Dermis blood vessel endothelial cell (primary cell): ENCODE measurements around the gene UBR3. TPM values are rescaled to one million over a fixed set of nuclear protein-coding genes. Genes with fewer than 3 reads are reported as not detected.
A peak's percentile ranks its signal among the peaks of the same experiment; 100 is the strongest.
"Not testable (repeated sequence)": the region's sequence is repeated elsewhere in the genome, so short reads cannot be mapped to it uniquely, and the experiment has no call there.

Source experiments
- DNase-seq: peaks from one replicate; pipeline ENCODE4 v3.0.0; 2010
- total RNA-seq: library from RNA; depleted of rRNA; stranded (reverse); fragments of >200 nt; gene quantifications from 2 replicates; pipeline ENCODE4 v1.2.3, GENCODE V29; 2014

Gene UBR3
- total RNA-seq, 1 donor from 2014 or later, result 60.6 TPM

- DNase-seq, result no peak
Observed at GRCh38 chr2:170070778-170071177, 243.5 kb downstream of the UBR3 start.

DNA sequence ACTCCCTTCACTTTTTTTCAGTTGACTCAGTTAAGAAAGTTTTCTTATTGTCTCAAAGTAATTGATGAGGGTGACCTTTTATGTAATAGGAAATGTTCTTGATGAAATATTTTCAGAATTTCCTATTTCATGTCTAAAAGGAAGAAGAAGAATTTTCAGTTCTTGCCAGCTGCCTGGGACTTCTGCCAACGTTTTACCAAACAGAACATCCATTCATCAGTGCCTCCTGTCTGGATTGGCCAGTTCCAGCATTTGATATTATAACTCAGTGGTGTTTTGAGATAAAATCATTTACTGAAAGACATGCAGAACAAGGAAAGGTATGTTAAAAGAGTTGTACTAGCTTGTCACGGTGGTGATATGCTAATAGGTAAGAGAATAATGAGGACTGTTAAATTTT lies 246.0 kb downstream of the UBR3 start:
- DNase-seq, result peak; percentile 96

DNA sequence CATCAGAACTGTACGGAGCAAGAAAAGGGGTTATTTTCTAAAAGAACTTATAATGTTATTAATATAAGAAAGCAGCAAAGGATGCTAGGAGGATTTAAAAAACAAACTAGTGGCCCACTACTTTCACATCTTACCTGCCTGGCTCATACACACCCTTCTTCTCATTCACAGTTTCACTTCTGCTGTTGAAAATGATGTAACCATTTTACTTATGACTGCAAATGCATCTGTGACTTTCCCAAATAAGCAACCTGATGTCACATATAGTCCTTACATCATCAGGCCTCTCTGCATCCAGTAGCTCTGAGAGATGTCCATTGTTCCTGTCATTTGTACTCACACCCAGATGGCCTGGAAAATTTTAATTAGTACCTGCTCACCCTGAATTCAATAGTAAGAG lies 248.9 kb downstream of the UBR3 start:
- no peak for DNase-seq

DNA sequence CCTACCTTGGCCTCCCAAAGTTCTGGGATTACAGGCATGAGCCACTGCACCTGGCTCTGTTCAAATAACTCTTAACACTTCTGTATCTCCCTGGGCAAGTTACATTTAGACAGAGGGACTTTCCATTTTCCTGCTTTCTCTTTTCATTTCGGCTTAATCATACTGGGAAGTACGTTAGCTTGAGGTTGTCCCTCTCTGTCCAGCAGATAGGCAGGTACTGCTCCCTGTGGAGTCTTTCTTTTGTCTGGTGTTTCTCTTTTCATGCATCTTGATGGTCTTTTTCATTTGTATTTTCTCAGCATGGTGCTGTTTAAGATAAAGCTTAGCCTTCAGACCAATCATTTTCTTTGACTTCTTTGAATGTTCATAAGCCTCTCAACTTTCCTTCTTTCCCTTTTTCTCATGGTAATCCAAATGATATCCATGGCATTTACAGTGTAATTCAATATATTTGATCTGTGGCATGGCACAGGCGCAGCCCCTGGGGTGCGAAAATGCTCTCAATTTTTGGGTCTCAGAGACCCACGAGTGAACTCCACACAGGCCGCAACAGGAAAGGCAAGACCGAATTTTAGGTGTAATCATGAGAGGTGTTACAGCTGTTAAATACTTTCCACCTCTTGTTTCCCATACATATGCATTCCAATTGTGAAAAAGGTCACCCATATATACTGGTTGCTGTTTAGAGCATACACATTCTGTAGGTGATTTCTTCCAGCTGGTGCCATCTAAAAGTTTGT lies 250.7 kb downstream of the UBR3 start:
- no peak for DNase-seq

GRCh38 chr2:170084820-170085491 lies 257.7 kb downstream of the UBR3 start:
- DNase-seq, result no peak

GRCh38 chr2:170086117-170086688 lies 258.9 kb downstream of the UBR3 start:
- DNase-seq, result no peak

GRCh38 chr2:170086751-170087412 lies 259.6 kb downstream of the UBR3 start:
- peak; percentile 55 for DNase-seq

GRCh38 chr2:170087413-170087793 lies 260.1 kb downstream of the UBR3 start:
- DNase-seq, result no peak

- no peak for DNase-seq
Observed at GRCh38 chr2:170088776-170089175, 261.5 kb downstream of the UBR3 start.

- DNase-seq, result peak; percentile 13
Observed at GRCh38 chr2:170090229-170090628, 263.0 kb downstream of the UBR3 start.

- DNase-seq, result no peak
Observed at GRCh38 chr2:170091436-170091835, 264.2 kb downstream of the UBR3 start.

- DNase-seq, result no peak
Observed at GRCh38 chr2:170092436-170093060, 265.3 kb downstream of the UBR3 start.

DNA sequence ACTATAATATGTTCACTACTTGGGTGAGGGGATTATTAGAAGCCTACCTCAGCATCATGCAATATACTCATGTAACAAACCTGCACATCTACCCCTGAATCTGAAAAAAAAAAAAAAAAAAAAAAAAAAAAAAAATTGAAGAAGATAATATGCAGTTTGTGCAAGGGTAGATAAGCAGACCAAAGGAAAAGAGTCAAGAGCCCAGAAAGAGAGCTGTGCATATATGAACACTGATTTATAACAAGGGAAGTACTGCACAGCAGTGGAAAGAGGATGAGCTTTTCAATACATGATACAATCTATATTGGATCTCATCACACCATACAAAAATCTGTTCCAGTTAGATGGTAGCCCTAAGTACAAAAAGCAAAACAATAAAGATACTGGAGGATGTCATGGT lies 268.1 kb downstream of the UBR3 start:
- no peak for DNase-seq

DNA sequence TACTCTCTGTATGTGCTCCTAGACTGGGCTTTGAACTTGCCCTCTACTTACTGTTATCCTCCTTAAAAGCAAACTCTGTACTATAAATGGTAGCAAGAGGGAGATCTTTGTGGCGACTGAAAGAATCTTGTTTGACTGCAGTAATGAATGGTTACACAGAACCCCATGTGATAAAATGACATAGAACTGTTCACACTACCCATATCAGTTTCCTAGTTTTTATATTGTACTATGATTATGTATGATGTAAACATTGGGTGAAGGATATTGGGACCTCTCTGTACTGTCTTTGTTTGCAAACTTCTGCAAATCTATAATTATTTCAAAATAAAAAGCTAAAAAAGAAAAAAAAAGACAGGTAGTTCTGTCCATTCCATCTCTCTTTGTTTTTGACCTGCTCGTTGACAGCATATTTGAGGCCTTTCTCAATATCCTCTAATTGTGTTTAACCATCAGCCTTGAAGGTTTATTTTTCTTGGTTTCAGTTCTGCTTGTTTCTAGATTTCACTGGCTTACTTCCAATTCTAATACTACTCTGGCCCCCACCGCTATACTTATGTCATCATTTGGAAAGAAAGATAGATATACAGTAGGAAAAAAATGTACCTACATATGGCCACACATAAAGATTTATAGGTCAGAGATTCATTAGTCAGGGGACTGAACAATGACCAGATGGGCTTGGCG lies 271.5 kb downstream of the UBR3 start:
- peak; percentile 68 for DNase-seq

DNA sequence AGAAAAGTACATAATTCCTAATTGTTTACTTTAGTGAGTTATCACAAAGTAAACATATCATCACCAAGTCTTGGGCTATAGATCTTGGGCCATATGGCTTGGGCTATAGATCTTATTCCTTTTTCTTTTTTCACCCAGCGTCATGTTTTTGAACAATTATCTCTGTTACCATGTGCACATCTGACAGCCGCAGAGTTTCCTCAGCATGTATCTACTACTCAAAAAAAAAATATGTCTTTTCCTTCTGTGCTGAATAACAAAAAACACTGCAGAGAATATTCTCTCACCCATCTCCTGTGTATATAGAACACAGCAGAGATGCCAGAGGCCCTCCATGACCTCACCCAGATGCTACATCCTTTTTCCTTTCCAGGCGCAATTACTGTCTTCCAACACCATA lies 274.5 kb downstream of the UBR3 start:
- peak; percentile 66 for DNase-seq

GRCh38 chr2:170106102-170106840 lies 279.0 kb downstream of the UBR3 start:
- DNase-seq, result no peak

GRCh38 chr2:170113168-170113894 lies 286.1 kb downstream of the UBR3 start:
- DNase-seq, result no peak

DNA sequence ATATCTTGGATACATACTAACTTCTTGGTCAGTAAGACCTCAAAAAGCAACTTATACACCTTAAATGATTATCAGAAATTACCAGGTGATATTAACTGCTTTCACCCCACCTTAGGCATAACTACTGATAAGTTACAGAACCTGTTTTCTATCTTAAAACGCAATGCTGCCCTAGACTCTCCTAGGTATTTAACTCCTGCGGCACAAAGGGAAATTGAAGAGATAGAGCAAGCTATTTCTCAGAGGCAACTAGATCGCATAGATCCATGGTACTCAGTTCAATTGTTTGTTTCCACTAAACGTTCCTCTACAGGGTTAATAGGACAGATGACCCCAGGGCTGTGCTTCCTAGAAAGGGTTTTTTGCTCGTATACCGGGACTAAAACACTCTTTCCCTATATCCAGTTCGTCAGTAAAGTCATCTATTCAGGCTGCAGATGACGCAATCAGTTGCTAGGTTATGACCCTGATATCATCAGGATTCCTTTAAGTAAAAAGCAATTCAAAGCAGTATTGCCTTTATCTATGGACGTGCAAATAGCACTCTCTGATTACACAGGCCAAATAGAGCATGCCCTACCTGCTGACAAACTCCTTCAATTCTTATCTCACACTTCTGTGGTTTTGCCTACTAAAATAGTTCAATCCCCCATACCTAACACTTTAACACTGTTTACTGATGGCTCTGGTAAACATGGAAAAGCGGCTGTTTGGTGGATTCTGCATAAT lies 288.4 kb downstream of the UBR3 start:
- no peak for DNase-seq

DNA sequence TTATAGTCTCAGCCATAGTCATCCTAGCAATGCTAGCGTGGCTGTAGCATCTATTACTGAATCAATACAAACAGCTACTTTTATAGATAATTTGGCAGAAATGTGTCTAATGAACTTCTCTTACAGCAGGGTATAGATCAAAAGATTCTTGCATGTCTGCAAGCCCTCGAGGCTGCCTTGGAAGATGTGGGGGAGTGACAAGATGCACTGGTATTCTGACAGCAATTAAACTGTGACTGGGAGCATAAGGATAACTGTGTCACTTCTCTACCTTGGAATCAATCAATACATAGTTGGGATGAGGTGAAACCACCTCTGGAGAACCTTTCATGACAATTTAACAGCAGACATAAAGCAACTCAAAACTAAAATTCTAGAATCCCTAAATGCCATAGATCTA lies 291.4 kb downstream of the UBR3 start:
- DNase-seq, result no peak

GRCh38 chr2:170119326-170119725 lies 292.1 kb downstream of the UBR3 start:
- DNase-seq, result not testable (repeated sequence)
